Neural progenitor cell (in vitro differentiated cells): ENCODE results near the gene SYNGR3. TPM values are rescaled to one million over a fixed set of nuclear protein-coding genes. Genes with fewer than 3 reads are reported as not detected.

ENCODE experiments used
- DNase-seq: peaks from one replicate; pipeline ENCODE4 v3.0.0-alpha.2; 2016; ENCODE audit warnings: low spot score
- H2AFZ ChIP-seq: fragments of 200-600 bp; sonication (generic); replicated peaks from 2 replicates; pipeline ENCODE4 v1.6.1; 2016; ENCODE audit warnings: antibody characterized with exemption
- H3F3A ChIP-seq: fragments of 200-600 bp; sonication (generic); 2 replicates; pipeline ENCODE4 v1.6.1; 2016; ENCODE audit warnings: antibody characterized with exemption, low read depth
- H3K27ac ChIP-seq: fragments of 200-600 bp; sonication (generic); 2 replicates; pipeline ENCODE4 v1.5.1; 2016; ENCODE audit warnings: mild to moderate bottlenecking
- H3K27me3 ChIP-seq: fragments of 200-600 bp; sonication (generic); 2 replicates; pipeline ENCODE4 v1.6.1; 2016; ENCODE audit warnings: mild to moderate bottlenecking, moderate library complexity
- H3K36me3 ChIP-seq: fragments of 200-600 bp; sonication (generic); 2 replicates; pipeline ENCODE4 v1.5.1; 2016
- H3K4me1 ChIP-seq: fragments of 200-600 bp; sonication (generic); 2 replicates; pipeline ENCODE4 v1.6.1; 2016; ENCODE audit warnings: mixed run types
- H3K4me2 ChIP-seq: fragments of 200-600 bp; sonication (generic); 2 replicates; pipeline ENCODE4 v1.6.1; 2016
- H3K4me3 ChIP-seq: fragments of 200-600 bp; sonication (generic); 2 replicates; pipeline ENCODE4 v1.5.1; 2016
- H3K79me2 ChIP-seq: fragments of 200-600 bp; sonication (generic); 2 replicates; pipeline ENCODE4 v1.6.1; 2016; ENCODE audit warnings: low read depth
- H3K9ac ChIP-seq: fragments of 200-600 bp; sonication (generic); 2 replicates; pipeline ENCODE4 v1.6.1; 2016
- H3K9me3 ChIP-seq: fragments of 200-600 bp; sonication (generic); 2 replicates; pipeline ENCODE4 v1.5.1; 2016; ENCODE audit warnings: low read depth
- H4K20me1 ChIP-seq: fragments of 200-600 bp; sonication (generic); 2 replicates; pipeline ENCODE4 v1.6.1; 2016; ENCODE audit warnings: low read depth
- H3K27ac Mint-ChIP-seq: 3 replicates; pipeline ENCODE4 v1.8.0; 2021; ENCODE audit warnings: mixed read lengths
- H3K27me3 Mint-ChIP-seq: 2 replicates; pipeline ENCODE4 v1.8.0; 2022; ENCODE audit warnings: low read depth, mild to moderate bottlenecking, inconsistent platforms, moderate library complexity, mixed read lengths; ENCODE audit not compliant: insufficient read depth
- H3K36me3 Mint-ChIP-seq: 3 replicates; pipeline ENCODE4 v1.8.0; 2021; ENCODE audit warnings: mixed read lengths
- H3K4me1 Mint-ChIP-seq: 3 replicates; pipeline ENCODE4 v1.8.0; 2021; ENCODE audit warnings: mixed read lengths
- H3K4me3 Mint-ChIP-seq: 3 replicates; pipeline ENCODE4 v1.8.0; 2021; ENCODE audit warnings: mild to moderate bottlenecking, moderate library complexity, mixed read lengths
- H3K9me3 Mint-ChIP-seq: 3 replicates; pipeline ENCODE4 v1.8.0; 2020; ENCODE audit warnings: mixed read lengths
- EZH2 ChIP-seq: fragments of 200-600 bp; sonication (generic); IDR thresholded peaks from 2 replicates; pipeline ENCODE4 v1.6.1; 2017; ENCODE audit warnings: antibody characterized with exemption, mild to moderate bottlenecking, moderate library complexity
- EZH2phosphoT487 ChIP-seq: fragments of 200-600 bp; sonication (generic); IDR thresholded peaks from 2 replicates; pipeline ENCODE4 v1.6.1; 2017; ENCODE audit warnings: antibody characterized with exemption
- small RNA-seq: library from RNA; depleted of rRNA; stranded (forward); fragments of <200 nt; gene quantifications from one replicate; pipeline ENCODE3, GENCODE V24; 2015
- total RNA-seq: library from RNA; depleted of rRNA; stranded (reverse); fragments of >200 nt; gene quantifications from 2 replicates; pipeline ENCODE4 v1.2.3, GENCODE V29; 2015; ENCODE audit warnings: low replicate concordance
- TF ChIP-seq, protein P1 (sequence below): fragments of 200-600 bp; sonication (generic); IDR thresholded peaks from 2 replicates; pipeline ENCODE4 v1.5.1; 2017; ENCODE audit warnings: antibody characterized with exemption, mild to moderate bottlenecking

The SYNGR3 gene
- total RNA-seq, 1 donor from 2014 or later: 4.4 TPM

DNA sequence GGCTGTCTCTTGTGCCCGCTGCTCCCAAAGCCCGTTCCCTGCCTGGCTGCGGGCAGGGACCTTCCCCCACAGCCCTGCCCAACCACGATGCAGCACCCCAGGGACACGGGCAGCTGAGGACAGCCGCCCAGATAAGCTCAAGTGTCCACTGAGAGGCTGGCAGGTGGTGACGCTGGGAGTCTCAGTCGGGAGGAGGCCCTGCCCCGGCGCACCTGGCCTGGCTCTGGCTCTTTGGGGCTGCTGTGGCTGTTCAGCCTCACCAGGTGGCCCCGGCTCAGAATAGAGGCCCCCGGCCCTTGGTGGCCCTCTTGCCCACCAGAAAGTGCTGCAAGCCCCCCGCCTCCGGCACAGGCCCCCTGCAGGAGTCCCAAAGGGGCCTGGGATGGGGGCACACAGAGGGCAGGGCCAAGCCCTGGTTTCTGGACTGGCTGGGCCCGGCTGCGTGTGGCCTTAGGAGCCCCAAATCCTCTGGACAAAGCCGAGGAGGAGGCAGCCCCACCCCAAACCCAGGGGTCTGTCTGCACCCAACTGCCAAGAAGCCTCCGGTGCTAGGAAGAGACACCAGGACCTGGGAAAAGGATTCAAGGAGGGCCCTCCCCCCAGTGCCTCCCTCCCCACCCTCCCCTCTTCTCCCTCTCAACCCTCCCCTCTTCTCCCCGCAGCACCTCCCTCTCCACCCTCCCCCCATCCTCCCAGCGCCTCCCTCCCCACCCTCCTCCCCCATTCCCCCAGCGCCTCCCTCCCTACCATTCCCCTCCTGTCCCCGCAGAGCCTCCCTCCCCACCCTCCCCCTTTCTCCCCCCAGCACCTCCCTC is 52.6 kb downstream of the SYNGR3 start:
- H3K27me3 Mint-ChIP-seq: peaks cover 2% of the 10 kb centered on the region
- peaks cover 10% of the 10 kb centered on the region for H3K4me1 Mint-ChIP-seq
- H2AFZ ChIP-seq: no peak overlapping the region
- DNase-seq: no peak
- H3K36me3 ChIP-seq: no peaks in the 10 kb centered on the region
- peaks cover 2% of the 10 kb centered on the region for H3K36me3 Mint-ChIP-seq
- no peaks in the 10 kb centered on the region for H3K9me3 Mint-ChIP-seq
- no peak overlapping the region for H3K4me3 Mint-ChIP-seq
- peaks cover 10% of the 10 kb centered on the region for H3K79me2 ChIP-seq
- H3K27ac ChIP-seq: no peak overlapping the region
- H3K4me1 ChIP-seq: peaks cover 6% of the 10 kb centered on the region
- peaks cover 8% of the 10 kb centered on the region for H4K20me1 ChIP-seq
- H3K27ac Mint-ChIP-seq: no peak overlapping the region
- H3K9me3 ChIP-seq: no peaks in the 10 kb centered on the region
- TF ChIP-seq, protein P1, sequence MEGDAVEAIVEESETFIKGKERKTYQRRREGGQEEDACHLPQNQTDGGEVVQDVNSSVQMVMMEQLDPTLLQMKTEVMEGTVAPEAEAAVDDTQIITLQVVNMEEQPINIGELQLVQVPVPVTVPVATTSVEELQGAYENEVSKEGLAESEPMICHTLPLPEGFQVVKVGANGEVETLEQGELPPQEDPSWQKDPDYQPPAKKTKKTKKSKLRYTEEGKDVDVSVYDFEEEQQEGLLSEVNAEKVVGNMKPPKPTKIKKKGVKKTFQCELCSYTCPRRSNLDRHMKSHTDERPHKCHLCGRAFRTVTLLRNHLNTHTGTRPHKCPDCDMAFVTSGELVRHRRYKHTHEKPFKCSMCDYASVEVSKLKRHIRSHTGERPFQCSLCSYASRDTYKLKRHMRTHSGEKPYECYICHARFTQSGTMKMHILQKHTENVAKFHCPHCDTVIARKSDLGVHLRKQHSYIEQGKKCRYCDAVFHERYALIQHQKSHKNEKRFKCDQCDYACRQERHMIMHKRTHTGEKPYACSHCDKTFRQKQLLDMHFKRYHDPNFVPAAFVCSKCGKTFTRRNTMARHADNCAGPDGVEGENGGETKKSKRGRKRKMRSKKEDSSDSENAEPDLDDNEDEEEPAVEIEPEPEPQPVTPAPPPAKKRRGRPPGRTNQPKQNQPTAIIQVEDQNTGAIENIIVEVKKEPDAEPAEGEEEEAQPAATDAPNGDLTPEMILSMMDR: no peak
- TF ChIP-seq EZH2phosphoT487: no peak
- TF ChIP-seq EZH2: no peak
- H3F3A ChIP-seq: peaks cover 4% of the 10 kb centered on the region
- no peak overlapping the region for H3K4me3 ChIP-seq
- no peaks in the 10 kb centered on the region for H3K27me3 ChIP-seq
- no peak overlapping the region for H3K9ac ChIP-seq
- no peak overlapping the region for H3K4me2 ChIP-seq

GRCh38 chr16:2042986-2043666 is 53.4 kb downstream of the SYNGR3 start:
- H4K20me1 ChIP-seq: peaks cover 8% of the 10 kb centered on the region
- TF ChIP-seq, protein P1: no peak
- TF ChIP-seq EZH2phosphoT487 (no peak), EZH2 (no peak)

More at GRCh38 chr16:2042986-2043666, 53.4 kb downstream of the SYNGR3 start:
- Mint-ChIP-seq H3K27ac (no peak overlapping the region), H3K4me3 (no peak overlapping the region), H3K4me1 (peaks cover 10% of the 10 kb centered on the region), H3K27me3 (peaks cover 2% of the 10 kb centered on the region), H3K9me3 (no peaks in the 10 kb centered on the region), H3K36me3 (peaks cover 2% of the 10 kb centered on the region)
- Histone ChIP-seq H3K36me3 (no peaks in the 10 kb centered on the region), H3K4me2 (no peak overlapping the region), H3K27ac (no peak overlapping the region), H3K4me3 (no peak overlapping the region), H3F3A (peaks cover 4% of the 10 kb centered on the region), H3K4me1 (peaks cover 6% of the 10 kb centered on the region), H3K9ac (no peak overlapping the region), H3K9me3 (no peaks in the 10 kb centered on the region), H3K27me3 (no peaks in the 10 kb centered on the region), H2AFZ (no peak overlapping the region), H3K79me2 (peaks cover 11% of the 10 kb centered on the region)
- no peak for DNase-seq

Small RNA genes lying within 50 kb of the gene (small RNA-seq; reads per million reads assigned to genes)
- not detected for gene AC005363.2
- not detected for gene RN7SL219P
- gene SNORA10: not detected
- not detected for gene SNORA64

Other genes with a start within 250 kb of the SYNGR3 start
- 15.6 and 42.5 TPM in 2 replicates for gene NME3, start 218.4 kb upstream of the SYNGR3 start, total RNA-seq
- gene EME2, start 217.2 kb upstream of the SYNGR3 start, total RNA-seq: 2.3 and 10.3 TPM in 2 replicates
- gene MRPS34, start 216.8 kb upstream of the SYNGR3 start, total RNA-seq: 48.4 and 108 TPM in 2 replicates
- gene SPSB3, start 207.4 kb upstream of the SYNGR3 start, total RNA-seq: 18.7 and 53.4 TPM in 2 replicates
- gene NUBP2, start 207.0 kb upstream of the SYNGR3 start, total RNA-seq: 22.8 and 77.7 TPM in 2 replicates
- not detected in 2 replicates for gene IGFALS, start 196.3 kb upstream of the SYNGR3 start, total RNA-seq
- 38.3 and 72.1 TPM in 2 replicates for gene HAGH, start 163.1 kb upstream of the SYNGR3 start, total RNA-seq
- 18.5 and 21.6 TPM in 2 replicates for gene FAHD1, start 162.8 kb upstream of the SYNGR3 start, total RNA-seq
- 1.9 and 3.7 TPM in 2 replicates for gene MEIOB, start 117.8 kb upstream of the SYNGR3 start, total RNA-seq
- gene HS3ST6, start 71.6 kb upstream of the SYNGR3 start, total RNA-seq: 1.1 TPM in 1 of 2 replicates, not detected in the other
- 19.4 and 26.9 TPM in 2 replicates for gene MSRB1, start 46.8 kb upstream of the SYNGR3 start, total RNA-seq
- not detected in 2 replicates for gene RPL3L, start 35.3 kb upstream of the SYNGR3 start, total RNA-seq
- 155 and 160 TPM in 2 replicates for gene NDUFB10, start 30.4 kb upstream of the SYNGR3 start, total RNA-seq
- gene RPS2, start 25.1 kb upstream of the SYNGR3 start, total RNA-seq: 3,079 and 5,348 TPM in 2 replicates
- gene RNF151, start 23.1 kb upstream of the SYNGR3 start, total RNA-seq: not detected in 2 replicates
- gene TBL3, start 17.9 kb upstream of the SYNGR3 start, total RNA-seq: 30.7 and 47.6 TPM in 2 replicates
- not detected in 2 replicates for gene NOXO1, start 8.5 kb upstream of the SYNGR3 start, total RNA-seq
- 35.1 and 35.5 TPM in 2 replicates for gene GFER, start 5.8 kb upstream of the SYNGR3 start, total RNA-seq
- 12.7 and 31.2 TPM in 2 replicates for gene ZNF598, start 19.9 kb downstream of the SYNGR3 start, total RNA-seq
- gene NPW, start 29.8 kb downstream of the SYNGR3 start, total RNA-seq: 0.99 TPM in 1 of 2 replicates, not detected in the other
- gene NHERF2, start 36.9 kb downstream of the SYNGR3 start, total RNA-seq: 3.0 and 9.1 TPM in 2 replicates
- gene NTHL1, start 57.9 kb downstream of the SYNGR3 start, total RNA-seq: 26.3 and 43.6 TPM in 2 replicates
- gene TSC2, start 58.0 kb downstream of the SYNGR3 start, total RNA-seq: 55.1 and 63.4 TPM in 2 replicates
- gene PKD1, start 145.9 kb downstream of the SYNGR3 start, total RNA-seq: 16.9 and 73.4 TPM in 2 replicates
- gene RAB26, start 158.7 kb downstream of the SYNGR3 start, total RNA-seq: 2.1 and 4.4 TPM in 2 replicates
- 24.1 and 63.6 TPM in 2 replicates for gene TRAF7, start 165.8 kb downstream of the SYNGR3 start, total RNA-seq
- gene CASKIN1, start 206.6 kb downstream of the SYNGR3 start, total RNA-seq: 1.6 and 9.0 TPM in 2 replicates
- gene MLST8, start 215.5 kb downstream of the SYNGR3 start, total RNA-seq: 24.9 and 89.0 TPM in 2 replicates
- 5.2 and 14.5 TPM in 2 replicates for gene BRICD5, start 220.9 kb downstream of the SYNGR3 start, total RNA-seq
- gene PGP, start 224.9 kb downstream of the SYNGR3 start, total RNA-seq: 13.3 and 42.9 TPM in 2 replicates
- gene E4F1, start 233.6 kb downstream of the SYNGR3 start, total RNA-seq: 7.4 and 37.7 TPM in 2 replicates
- 0.21 and 1.6 TPM in 2 replicates for gene DNASE1L2, start 246.5 kb downstream of the SYNGR3 start, total RNA-seq